ENCODE data around the gene FREM2.

Gene FREM2

DNA sequence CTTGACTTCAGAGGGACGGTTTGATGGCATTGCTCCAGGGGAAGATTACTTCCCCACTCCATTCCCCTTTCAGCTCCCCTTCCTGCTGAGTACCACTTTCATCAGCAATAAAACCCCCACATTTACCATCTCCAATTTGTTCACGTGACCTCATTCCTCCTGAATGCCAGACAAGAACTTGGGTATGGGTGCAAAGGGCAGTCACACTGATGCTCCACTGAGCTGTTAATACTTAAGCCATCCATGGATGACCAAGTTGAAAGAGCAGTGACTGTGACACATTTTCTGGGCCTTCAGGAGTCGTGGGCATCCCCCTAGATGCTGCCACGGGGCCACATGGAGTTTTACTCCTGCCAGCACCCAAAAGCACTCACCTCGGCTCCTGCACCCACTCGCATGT lies 210.6 kb downstream of the FREM2 start:
- DNase-seq: no peak

DNA sequence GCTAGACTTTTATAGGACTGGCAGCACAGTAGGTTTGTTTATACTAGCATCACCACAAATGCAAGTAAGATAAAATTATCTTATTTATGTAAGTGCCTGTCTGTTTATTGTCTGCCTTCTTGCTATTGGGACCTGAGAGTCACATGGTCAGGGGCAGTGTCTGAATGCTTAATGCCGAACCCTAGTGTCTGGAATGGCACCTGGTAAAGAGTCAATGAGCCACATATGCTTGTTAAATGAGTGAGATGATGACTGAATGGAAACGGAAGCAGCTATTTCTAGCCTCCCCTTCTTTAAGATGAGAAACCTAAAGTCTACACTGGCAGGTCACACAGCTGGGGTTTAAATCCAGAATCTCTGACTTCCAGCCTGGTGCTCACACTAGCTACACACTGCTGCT lies 211.6 kb downstream of the FREM2 start:
- no peak for DNase-seq

GRCh38 chr13:38899571-38899970 lies 212.7 kb downstream of the FREM2 start:
- no peak for DNase-seq

GRCh38 chr13:38900188-38900587 lies 213.3 kb downstream of the FREM2 start:
- DNase-seq: no peak

DNA sequence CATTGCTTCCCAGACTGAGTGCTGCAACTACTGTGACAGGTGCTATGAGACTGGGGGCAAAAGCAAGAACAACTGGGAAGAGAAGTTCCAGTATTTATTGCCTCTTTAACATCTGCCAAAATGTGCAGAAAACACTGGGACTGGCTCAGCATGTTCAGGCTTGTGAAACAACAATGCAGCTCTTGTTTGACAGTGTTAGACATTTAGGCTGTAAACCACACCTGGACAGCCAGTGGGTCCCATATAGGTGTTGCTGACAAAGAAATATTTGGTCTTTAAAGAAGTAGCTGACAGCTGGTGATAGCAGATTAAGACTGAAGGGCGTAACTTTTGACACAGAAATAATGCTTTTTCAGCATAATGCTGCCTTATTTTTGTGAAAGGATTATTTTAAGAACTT lies 215.7 kb downstream of the FREM2 start:
- DNase-seq: no peak

- DNase-seq: no peak
These were observed 218.2 kb downstream of the FREM2 start for GRCh38 chr13:38905081-38905480.

- DNase-seq: no peak
These were observed 219.0 kb downstream of the FREM2 start for GRCh38 chr13:38905861-38906260.

DNA sequence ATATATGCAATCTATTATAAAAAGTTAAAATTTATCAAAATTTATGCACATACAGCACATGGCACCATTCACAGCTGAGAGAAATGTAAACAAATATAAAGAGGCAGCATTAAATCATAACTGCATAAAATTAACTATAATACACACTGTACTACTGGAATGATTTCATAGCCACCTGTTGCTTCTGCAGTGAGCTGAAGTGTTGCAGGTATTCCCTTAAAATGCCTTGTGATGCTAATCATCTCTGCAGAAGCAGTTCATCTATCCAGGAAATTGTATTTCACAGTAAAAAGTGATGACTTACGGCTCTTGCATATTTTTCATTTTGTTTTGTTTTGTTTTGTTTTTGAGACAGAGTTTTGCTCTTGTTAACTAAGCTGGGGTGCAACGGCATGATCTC lies 221.7 kb downstream of the FREM2 start:
- no peak for DNase-seq

GRCh38 chr13:38914070-38914469 lies 227.2 kb downstream of the FREM2 start:
- DNase-seq: no peak

DNA sequence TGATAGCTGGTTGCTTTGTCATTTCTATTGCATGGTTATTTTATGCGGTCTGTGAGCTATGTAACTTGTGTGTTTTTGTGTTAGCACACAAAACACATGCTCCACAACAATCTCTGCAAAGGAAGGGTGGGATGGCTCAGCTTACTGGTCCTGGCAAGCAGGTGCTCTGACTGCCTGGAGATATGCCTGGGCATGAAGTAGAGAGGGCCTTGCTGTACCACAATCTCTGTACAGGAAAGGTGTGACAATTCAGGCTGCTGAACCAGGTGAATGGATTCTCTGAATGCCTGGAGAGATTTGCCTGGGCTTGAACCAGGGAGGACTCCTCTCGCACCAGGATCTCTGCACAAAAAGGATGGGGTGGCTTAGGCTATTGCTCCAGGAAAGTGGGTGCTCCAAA lies 234.2 kb downstream of the FREM2 start:
- no peak for DNase-seq

DNA sequence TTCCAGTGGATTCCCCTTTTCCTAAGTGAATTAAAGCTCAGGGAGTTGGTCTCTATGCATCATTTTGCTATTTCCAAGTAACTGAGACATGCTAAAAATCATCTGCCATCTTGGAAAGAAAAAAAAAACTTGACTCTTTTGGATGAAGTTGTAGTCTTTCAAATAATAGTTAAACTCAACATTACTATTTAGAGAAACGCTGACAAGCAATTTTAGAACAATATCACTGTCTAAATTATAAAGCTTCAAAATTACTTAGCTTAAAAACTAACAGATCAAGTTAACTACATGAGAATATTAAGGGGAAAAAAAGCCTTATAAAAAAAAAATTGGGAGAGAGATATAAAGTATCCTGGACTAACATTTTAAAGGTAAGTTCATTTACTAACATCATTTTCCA lies 235.3 kb downstream of the FREM2 start:
- no peak for DNase-seq

DNA sequence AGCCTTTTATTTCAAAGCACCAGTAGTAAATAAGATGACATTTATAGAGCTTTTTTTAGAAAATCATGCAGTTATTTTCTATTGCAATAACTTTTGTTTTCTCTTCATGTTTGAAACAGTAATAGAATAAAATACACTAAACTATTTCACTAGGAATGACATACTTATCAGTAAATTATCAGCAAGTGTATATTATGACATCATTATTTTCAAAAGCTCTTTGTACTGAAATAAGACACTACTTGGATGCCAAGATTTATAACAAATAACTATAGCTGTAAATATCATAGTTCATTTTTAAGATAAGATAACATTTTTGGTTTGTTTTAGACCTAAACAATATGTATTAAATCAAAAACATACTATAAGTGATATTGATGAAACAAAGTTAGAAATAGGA lies 246.9 kb downstream of the FREM2 start:
- no peak for DNase-seq

Measured in right kidney (tissue), 1 donor.